A673 (cell line): ENCODE results near the gene SLC47A1. TPM values are rescaled to one million over a fixed set of nuclear protein-coding genes. Genes with fewer than 3 reads are reported as not detected.
"Not testable (repeated sequence)": the region's sequence is repeated elsewhere in the genome, so short reads cannot be mapped to it uniquely, and the experiment has no call there.

ENCODE experiments used
- BruUV-seq: library from RNA; stranded (reverse); fragments of 400-500 nt; replicated peaks from 2 replicates; lab custom pipeline; 2021; lab: Mats Ljungman, UMichigan
- CTCF ChIA-PET: fragments of 300-600 bp; sonication (Branson Sonifier 250); formaldehyde crosslinking; loops from one replicate; lab custom pipeline; 2022; ENCODE audit warnings: antibody characterized with exemption; lab: Charles Lee
- POLR2A ChIA-PET: fragments of 300-600 bp; sonication (Branson Sonifier 250); formaldehyde crosslinking; loops from one replicate; lab custom pipeline; 2022; ENCODE audit warnings: antibody characterized with exemption; ENCODE audit not compliant: low non-redundant PET; lab: Charles Lee
- DNase-seq: peaks from one replicate; pipeline ENCODE4 v3.0.0-alpha.2; 2015; ENCODE audit warnings: low spot score
- H3K27ac ChIP-seq: fragments of 200-600 bp; sonication (generic); 2 replicates; pipeline ENCODE4 v1.5.1; 2016; ENCODE audit warnings: mixed run types, low read depth, mild to moderate bottlenecking, mixed read lengths, antibody characterized with exemption, low read length; ENCODE audit not compliant: poor library complexity, severe bottlenecking
- H3K27me3 ChIP-seq: fragments of 200-600 bp; sonication (generic); replicated peaks from 2 replicates; pipeline ENCODE4 v1.6.1; 2017; ENCODE audit warnings: mixed run types, low read depth, mild to moderate bottlenecking, mixed read lengths, antibody characterized with exemption, low read length; ENCODE audit not compliant: insufficient read depth, poor library complexity
- H3K36me3 ChIP-seq: fragments of 200-600 bp; sonication (generic); 2 replicates; pipeline ENCODE4 v1.6.1; 2016; ENCODE audit warnings: mixed run types, mild to moderate bottlenecking, mixed read lengths, antibody characterized with exemption, low read length; ENCODE audit not compliant: insufficient read depth, poor library complexity, severe bottlenecking
- H3K4me1 ChIP-seq: fragments of 200-600 bp; sonication (generic); 2 replicates; pipeline ENCODE4 v1.6.1; 2017; ENCODE audit warnings: mixed run types, mild to moderate bottlenecking, mixed read lengths, antibody characterized with exemption, low read length; ENCODE audit not compliant: insufficient read depth, poor library complexity, severe bottlenecking
- H3K4me3 ChIP-seq: fragments of 200-600 bp; sonication (generic); 2 replicates; pipeline ENCODE4 v1.5.1; 2016; ENCODE audit warnings: low read depth, mixed run types, mild to moderate bottlenecking, mixed read lengths, low read length; ENCODE audit not compliant: poor library complexity, severe bottlenecking
- H3K9me3 ChIP-seq: fragments of 200-600 bp; sonication (generic); 2 replicates; pipeline ENCODE4 v1.6.1; 2016; ENCODE audit warnings: mixed run types, low read depth, mild to moderate bottlenecking, mixed read lengths, antibody characterized with exemption, low read length; ENCODE audit not compliant: poor library complexity, severe bottlenecking
- CTCF ChIP-seq: fragments of 300-800, 200-600 bp; sonication (generic); conservative IDR thresholded peaks from 2 replicates; pipeline ENCODE4 v1.5.1; 2017; ENCODE audit warnings: low read depth, mild to moderate bottlenecking, antibody characterized with exemption, low read length, moderate library complexity, mixed read lengths
- EZH2 ChIP-seq: fragments of 200-600 bp; sonication (generic); IDR thresholded peaks from 2 replicates; pipeline ENCODE4 v1.6.1; 2017; ENCODE audit warnings: borderline replicate concordance, low read depth, mild to moderate bottlenecking, mixed read lengths, antibody characterized with exemption, low read length; ENCODE audit not compliant: poor library complexity, severe bottlenecking
- intact Hi-C: fragments of 100-400 bp; cut with micrococcal nuclease; formaldehyde crosslinking; loops from one replicate; pipeline ENCODE4 v1.10.0; 2022; ENCODE audit not compliant: unreplicated experiment
- total RNA-seq: library from RNA; stranded (reverse); gene quantifications from 2 replicates; pipeline ENCODE4 v1.2.3, GENCODE V29; 2021

SLC47A1 gene
- total RNA-seq, 1 experiment from 2014 or later = 2.1 TPM

DNA sequence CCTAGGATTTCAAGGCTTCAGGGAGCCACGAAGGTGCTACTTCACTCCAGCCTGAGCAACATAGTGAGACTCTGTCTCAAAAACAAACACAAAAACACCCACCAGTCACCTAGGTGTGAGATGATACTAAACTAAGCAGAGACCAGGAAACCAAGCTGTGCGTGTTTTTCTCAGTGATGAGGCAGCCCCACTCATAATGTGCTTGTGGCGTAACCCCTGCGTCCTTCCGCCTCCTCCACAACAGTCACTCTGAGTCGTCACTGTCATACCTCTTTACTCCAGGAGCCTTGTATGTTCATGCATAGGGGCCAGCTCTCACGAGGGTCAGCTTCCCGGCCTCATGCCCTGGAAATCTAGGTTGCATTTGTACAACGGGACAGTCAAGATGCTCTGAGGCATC, 31.1 kb upstream of the SLC47A1 start:
- intact Hi-C loops = no loop called here
- CTCF ChIA-PET = no interaction called here
- DNase-seq = no peak
- Histone ChIP-seq H3K27me3 (no peaks in the 10 kb centered on the region), H3K27ac (no peak overlapping the region), H3K4me1 (no peaks in the 10 kb centered on the region), H3K4me3 (no peak overlapping the region), H3K36me3 (no peaks in the 10 kb centered on the region), H3K9me3 (no peaks in the 10 kb centered on the region)
- TF ChIP-seq EZH2 = no peak
- no peak for TF ChIP-seq CTCF
- POLR2A ChIA-PET = no interaction called here
- no TSS peak for BruUV-seq

DNA sequence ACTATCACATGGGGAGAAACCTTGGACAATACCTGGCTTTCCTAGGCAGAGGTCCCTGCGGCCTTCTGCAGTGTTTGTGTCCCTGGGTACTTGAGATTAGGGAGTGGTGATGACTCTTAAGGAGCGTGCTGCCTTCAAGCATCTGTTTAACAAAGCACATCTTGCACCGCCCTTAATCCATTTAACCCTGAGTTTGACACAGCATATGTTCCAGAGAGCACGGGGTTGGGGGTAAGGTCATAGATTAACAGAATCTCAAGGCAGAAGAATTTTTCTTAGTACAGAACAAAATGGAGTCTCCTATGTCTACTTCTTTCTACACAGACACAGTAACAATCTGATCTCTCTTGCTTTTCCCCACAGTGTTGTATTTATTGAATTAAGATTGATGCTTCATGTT, 28.1 kb upstream of the SLC47A1 start:
- H3K4me1 ChIP-seq, H3K27me3 ChIP-seq, H3K4me3 ChIP-seq, BruUV-seq, CTCF ChIA-PET, H3K36me3 ChIP-seq, intact Hi-C loops, POLR2A ChIA-PET, DNase-seq, H3K27ac ChIP-seq, H3K9me3 ChIP-seq: not testable (repeated sequence)

DNA sequence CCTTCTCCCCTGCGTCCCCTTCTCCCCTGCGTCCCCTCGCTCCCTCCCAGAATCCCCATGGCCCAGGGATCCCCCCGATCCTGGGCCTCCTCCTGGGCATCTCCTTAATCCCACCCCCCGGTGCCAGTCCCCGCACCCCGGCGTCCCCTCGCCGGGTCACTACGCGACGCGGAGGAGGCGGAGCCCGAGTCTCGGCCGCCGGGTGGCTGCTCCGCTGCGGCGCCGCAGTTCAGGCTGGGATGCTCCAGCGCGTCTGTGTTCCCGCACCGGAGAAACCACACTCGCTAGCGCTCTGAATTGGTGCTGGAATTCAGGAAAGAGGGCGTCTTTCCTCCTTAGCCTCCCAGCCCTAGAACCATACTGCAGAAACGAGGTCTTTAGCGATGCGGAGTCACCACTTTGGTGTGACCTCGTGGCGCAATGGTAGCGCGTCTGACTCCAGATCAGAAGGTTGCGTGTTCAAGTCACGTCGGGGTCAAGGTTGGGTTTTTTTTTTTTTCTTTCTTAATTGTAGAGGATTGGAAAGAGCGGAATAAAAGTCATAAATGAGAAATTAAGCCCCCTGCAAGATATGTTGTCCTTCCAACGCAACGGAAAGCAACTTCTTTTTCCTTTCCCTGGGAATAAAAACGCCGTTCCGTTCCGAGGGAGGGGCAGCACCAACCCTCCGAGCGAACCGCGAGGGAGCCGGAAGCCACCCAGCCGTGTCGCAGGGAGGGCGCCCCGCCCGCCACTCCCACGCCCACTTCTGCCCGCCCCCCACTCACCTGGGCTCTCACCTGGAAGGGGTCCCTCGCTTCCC, 25.7 kb upstream of the SLC47A1 start:
- H3K27ac ChIP-seq = peak overlapping the region; percentile 77
- POLR2A ChIA-PET = no interaction called here

More for the DNA sequence above, 25.7 kb upstream of the SLC47A1 start:
- Histone ChIP-seq H3K4me1 (no peaks in the 10 kb centered on the region), H3K9me3 (no peaks in the 10 kb centered on the region), H3K36me3 (no peaks in the 10 kb centered on the region), H3K27me3 (no peaks in the 10 kb centered on the region), H3K4me3 (peak overlapping the region; percentile 93)
- no TSS peak for BruUV-seq
- TF ChIP-seq EZH2 (no peak), CTCF (no peak)
- DNase-seq = peak; percentile 97
- intact Hi-C loops = no loop called here
- CTCF ChIA-PET = no interaction called here
